ENCODE results near the gene PRKCH. TPM values are rescaled to one million over a fixed set of nuclear protein-coding genes. Genes with fewer than 3 reads are reported as not detected.

Gene PRKCH
- total RNA-seq, 1 experiment from 2014 or later: 2.7 TPM

DNA sequence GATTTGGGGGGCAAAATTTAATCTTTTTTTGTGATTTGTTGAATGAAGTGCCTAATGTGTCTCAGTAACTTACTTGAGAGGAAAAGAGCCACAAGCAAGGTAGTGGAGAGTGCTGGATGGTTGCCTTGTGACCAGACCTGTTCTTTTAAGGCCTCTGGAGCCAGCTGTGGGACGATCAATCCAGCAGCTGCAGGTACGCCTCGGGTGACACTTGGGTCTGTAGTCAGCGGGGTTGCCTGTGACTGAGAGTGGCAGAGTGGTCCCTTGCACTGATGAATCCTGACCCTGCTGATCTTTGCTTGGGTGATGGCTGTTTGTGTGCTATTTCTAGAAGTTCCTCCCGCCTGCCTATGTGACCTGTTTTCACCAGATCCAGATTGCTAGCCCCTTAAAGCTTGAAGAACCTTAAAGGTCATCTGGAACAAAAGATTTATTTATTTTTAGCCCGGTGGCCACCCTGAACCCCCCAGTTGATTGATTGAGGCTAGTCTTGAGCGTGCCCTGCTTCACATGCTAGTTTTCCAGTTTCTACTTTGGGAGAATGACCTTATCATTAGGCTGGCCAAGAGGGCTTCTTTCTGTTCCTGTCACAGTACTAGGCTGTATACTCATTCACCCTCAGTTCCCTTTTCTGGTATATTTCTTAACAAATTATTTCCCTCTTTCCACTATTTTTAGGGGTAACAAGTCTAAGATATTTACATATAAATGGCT is 23.2 kb downstream of the PRKCH start:
- Histone ChIP-seq H3K36me3 (ENCODE audit: control insufficient read depth, insufficient read depth, low read length) (no peaks in the 10 kb centered on the region), H3K27ac (ENCODE audit: low read length) (no peak overlapping the region), H3K27me3 (ENCODE audit: control insufficient read depth, insufficient read depth, low read length) (no peaks in the 10 kb centered on the region), H3K9me3 (ENCODE audit: control insufficient read depth, insufficient read depth, low read depth, low read length) (no peaks in the 10 kb centered on the region), H3K4me1 (ENCODE audit: control insufficient read depth, insufficient read depth, low read length) (no peaks in the 10 kb centered on the region), H3K4me3 (ENCODE audit: low read depth in 2 of 2, low read length in 2 of 2) (no peak overlapping the region)
- CTCF ChIA-PET: no interaction called here
- POLR2A ChIA-PET: no interaction called here
- BruUV-seq (replicated peaks): no TSS peak
- ATAC-seq: no peak
- intact Hi-C loops (cut with micrococcal nuclease; ENCODE audit: unreplicated experiment) (no loop called here), in situ Hi-C loops (cut with HindIII; ENCODE audit: low pct_unique_long_range_greater_than_20kb, low sequenced_read_pairs) (no loop called here)
- no peak for TF ChIP-seq POLR2AphosphoS5 (IDR thresholded peaks at IDR 0.05; ENCODE audit: low read depth, low read length)
- no peak for TF ChIP-seq TCF7L2 (IDR thresholded peaks at IDR 0.05; ENCODE audit: low read depth, low read length)
- TF ChIP-seq, protein P1, sequence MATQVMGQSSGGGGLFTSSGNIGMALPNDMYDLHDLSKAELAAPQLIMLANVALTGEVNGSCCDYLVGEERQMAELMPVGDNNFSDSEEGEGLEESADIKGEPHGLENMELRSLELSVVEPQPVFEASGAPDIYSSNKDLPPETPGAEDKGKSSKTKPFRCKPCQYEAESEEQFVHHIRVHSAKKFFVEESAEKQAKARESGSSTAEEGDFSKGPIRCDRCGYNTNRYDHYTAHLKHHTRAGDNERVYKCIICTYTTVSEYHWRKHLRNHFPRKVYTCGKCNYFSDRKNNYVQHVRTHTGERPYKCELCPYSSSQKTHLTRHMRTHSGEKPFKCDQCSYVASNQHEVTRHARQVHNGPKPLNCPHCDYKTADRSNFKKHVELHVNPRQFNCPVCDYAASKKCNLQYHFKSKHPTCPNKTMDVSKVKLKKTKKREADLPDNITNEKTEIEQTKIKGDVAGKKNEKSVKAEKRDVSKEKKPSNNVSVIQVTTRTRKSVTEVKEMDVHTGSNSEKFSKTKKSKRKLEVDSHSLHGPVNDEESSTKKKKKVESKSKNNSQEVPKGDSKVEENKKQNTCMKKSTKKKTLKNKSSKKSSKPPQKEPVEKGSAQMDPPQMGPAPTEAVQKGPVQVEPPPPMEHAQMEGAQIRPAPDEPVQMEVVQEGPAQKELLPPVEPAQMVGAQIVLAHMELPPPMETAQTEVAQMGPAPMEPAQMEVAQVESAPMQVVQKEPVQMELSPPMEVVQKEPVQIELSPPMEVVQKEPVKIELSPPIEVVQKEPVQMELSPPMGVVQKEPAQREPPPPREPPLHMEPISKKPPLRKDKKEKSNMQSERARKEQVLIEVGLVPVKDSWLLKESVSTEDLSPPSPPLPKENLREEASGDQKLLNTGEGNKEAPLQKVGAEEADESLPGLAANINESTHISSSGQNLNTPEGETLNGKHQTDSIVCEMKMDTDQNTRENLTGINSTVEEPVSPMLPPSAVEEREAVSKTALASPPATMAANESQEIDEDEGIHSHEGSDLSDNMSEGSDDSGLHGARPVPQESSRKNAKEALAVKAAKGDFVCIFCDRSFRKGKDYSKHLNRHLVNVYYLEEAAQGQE (IDR thresholded peaks at IDR 0.05; ENCODE audit: insufficient read depth in 1 of 2, low read depth in 2 of 2, low read length in 1 of 2): no peak
- TF ChIP-seq SIN3A (IDR thresholded peaks at IDR 0.05; ENCODE audit: borderline replicate concordance, insufficient read depth, low read depth, low read length): no peak
- TF ChIP-seq, protein P2, sequence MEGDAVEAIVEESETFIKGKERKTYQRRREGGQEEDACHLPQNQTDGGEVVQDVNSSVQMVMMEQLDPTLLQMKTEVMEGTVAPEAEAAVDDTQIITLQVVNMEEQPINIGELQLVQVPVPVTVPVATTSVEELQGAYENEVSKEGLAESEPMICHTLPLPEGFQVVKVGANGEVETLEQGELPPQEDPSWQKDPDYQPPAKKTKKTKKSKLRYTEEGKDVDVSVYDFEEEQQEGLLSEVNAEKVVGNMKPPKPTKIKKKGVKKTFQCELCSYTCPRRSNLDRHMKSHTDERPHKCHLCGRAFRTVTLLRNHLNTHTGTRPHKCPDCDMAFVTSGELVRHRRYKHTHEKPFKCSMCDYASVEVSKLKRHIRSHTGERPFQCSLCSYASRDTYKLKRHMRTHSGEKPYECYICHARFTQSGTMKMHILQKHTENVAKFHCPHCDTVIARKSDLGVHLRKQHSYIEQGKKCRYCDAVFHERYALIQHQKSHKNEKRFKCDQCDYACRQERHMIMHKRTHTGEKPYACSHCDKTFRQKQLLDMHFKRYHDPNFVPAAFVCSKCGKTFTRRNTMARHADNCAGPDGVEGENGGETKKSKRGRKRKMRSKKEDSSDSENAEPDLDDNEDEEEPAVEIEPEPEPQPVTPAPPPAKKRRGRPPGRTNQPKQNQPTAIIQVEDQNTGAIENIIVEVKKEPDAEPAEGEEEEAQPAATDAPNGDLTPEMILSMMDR (IDR thresholded peaks at IDR 0.05): no peak
- DNase-seq (ENCODE audit: low read depth, low spot score): no peak

DNA sequence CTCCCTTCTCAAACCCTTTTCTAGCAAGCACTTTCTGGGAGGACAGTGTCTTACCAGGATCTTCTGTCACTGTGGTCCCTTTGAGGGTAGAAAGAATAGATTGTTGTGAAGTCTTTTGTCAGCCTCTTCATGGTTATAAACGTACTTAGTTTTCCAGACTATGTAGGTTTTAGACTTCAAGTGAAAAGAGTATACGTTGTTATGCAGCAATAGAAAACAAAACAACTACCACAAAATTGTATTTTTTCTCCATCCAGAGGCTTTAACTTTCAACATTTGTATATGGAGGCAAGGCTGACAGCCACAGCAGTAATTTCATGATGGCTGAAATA is 23.7 kb downstream of the PRKCH start:
- H3K9me3 ChIP-seq (ENCODE audit: control insufficient read depth, insufficient read depth, low read depth, low read length): no peaks in the 10 kb centered on the region
- in situ Hi-C loops (cut with HindIII; ENCODE audit: low pct_unique_long_range_greater_than_20kb, low sequenced_read_pairs) (no loop called here), intact Hi-C loops (cut with micrococcal nuclease; ENCODE audit: unreplicated experiment) (no loop called here)
- H3K27ac ChIP-seq (ENCODE audit: low read length): no peak overlapping the region
- no peaks in the 10 kb centered on the region for H3K36me3 ChIP-seq (ENCODE audit: control insufficient read depth, insufficient read depth, low read length)
- H3K27me3 ChIP-seq (ENCODE audit: control insufficient read depth, insufficient read depth, low read length): no peaks in the 10 kb centered on the region
- ChIA-PET CTCF (no interaction called here), POLR2A (interaction anchor here (0.7 kb wide), 1 partner anchor 1001 kb away, joined by 3 read pairs; no protein-coding TSS in a partner anchor)
- no TSS peak for BruUV-seq (replicated peaks)
- TF ChIP-seq, protein P1 (IDR thresholded peaks at IDR 0.05; ENCODE audit: insufficient read depth in 1 of 2, low read depth in 2 of 2, low read length in 1 of 2): no peak
- no peak for TF ChIP-seq TCF7L2 (IDR thresholded peaks at IDR 0.05; ENCODE audit: low read depth, low read length)
- H3K4me1 ChIP-seq (ENCODE audit: control insufficient read depth, insufficient read depth, low read length): no peaks in the 10 kb centered on the region
- DNase-seq (ENCODE audit: low read depth, low spot score): no peak
- no peak overlapping the region for H3K4me3 ChIP-seq (ENCODE audit: low read depth in 2 of 2, low read length in 2 of 2)
- no peak for ATAC-seq

Data from Panc1 (cell line).